Measurements from ENCODE around the gene STC2.

Gene STC2

GRCh38 chr5:173327948-173328843 lies at the start of gene STC2:
TSS of gene STC2 (minus strand) at chr5:173328414. CDS start at chr5:173328193, 221 bp downstream.
- in situ Hi-C loops (cut with HindIII; ENCODE audit: low sequenced_read_pairs), result loop anchor here (5.0 kb wide), 1 partner anchor 34 kb away; no protein-coding TSS in a partner anchor

GRCh38 chr5:173371400-173371799 lies 43.2 kb upstream of the STC2 start:
- in situ Hi-C loops (cut with HindIII; ENCODE audit: low sequenced_read_pairs), result loop anchor here (5.0 kb wide), 1 partner anchor 41 kb away; no protein-coding TSS in a partner anchor

GRCh38 chr5:173363406-173363805 lies 35.2 kb upstream of the STC2 start:
- in situ Hi-C loops (cut with HindIII; ENCODE audit: low sequenced_read_pairs), result loop anchor here (5.0 kb wide), 1 partner anchor 36 kb away; the partner anchor contains the start of gene STC2

- in situ Hi-C loops (cut with HindIII; ENCODE audit: low sequenced_read_pairs), result loop anchor here (5.0 kb wide), 1 partner anchor 63 kb away; no protein-coding TSS in a partner anchor
These were observed 27.3 kb upstream of the STC2 start for GRCh38 chr5:173355561-173355960.

- in situ Hi-C loops (cut with HindIII; ENCODE audit: low sequenced_read_pairs), result loop anchor here (5.0 kb wide), 1 partner anchor 62 kb away; no protein-coding TSS in a partner anchor
These were observed 26.4 kb upstream of the STC2 start for GRCh38 chr5:173354645-173355044.

- in situ Hi-C loops (cut with HindIII; ENCODE audit: low sequenced_read_pairs), result no loop called here
These were observed 24.4 kb upstream of the STC2 start for GRCh38 chr5:173352366-173353349.

GRCh38 chr5:173342813-173343755 lies 14.9 kb upstream of the STC2 start:
- in situ Hi-C loops (cut with HindIII; ENCODE audit: low sequenced_read_pairs), result no loop called here

- in situ Hi-C loops (cut with HindIII; ENCODE audit: low sequenced_read_pairs), result no loop called here
These were observed 13.8 kb upstream of the STC2 start for GRCh38 chr5:173341961-173342430.

- in situ Hi-C loops (cut with HindIII; ENCODE audit: low sequenced_read_pairs), result no loop called here
These were observed 12.8 kb upstream of the STC2 start for GRCh38 chr5:173340984-173341383.

- in situ Hi-C loops (cut with HindIII; ENCODE audit: low sequenced_read_pairs), result no loop called here
These were observed 12.2 kb upstream of the STC2 start for GRCh38 chr5:173340451-173340850.

GRCh38 chr5:173339286-173339685 lies 11.1 kb upstream of the STC2 start:
- in situ Hi-C loops (cut with HindIII; ENCODE audit: low sequenced_read_pairs), result no loop called here

GRCh38 chr5:173338380-173339015 lies 10.3 kb upstream of the STC2 start:
- in situ Hi-C loops (cut with HindIII; ENCODE audit: low sequenced_read_pairs), result no loop called here

- in situ Hi-C loops (cut with HindIII; ENCODE audit: low sequenced_read_pairs), result no loop called here
These were observed 6.6 kb upstream of the STC2 start for GRCh38 chr5:173334808-173335207.

- in situ Hi-C loops (cut with HindIII; ENCODE audit: low sequenced_read_pairs), result no loop called here
These were observed 5.9 kb upstream of the STC2 start for GRCh38 chr5:173333925-173334661.

- in situ Hi-C loops (cut with HindIII; ENCODE audit: low sequenced_read_pairs), result no loop called here
These were observed 3.8 kb upstream of the STC2 start for GRCh38 chr5:173331956-173332479.

GRCh38 chr5:173331287-173331686 lies 3.1 kb upstream of the STC2 start:
- in situ Hi-C loops (cut with HindIII; ENCODE audit: low sequenced_read_pairs), result no loop called here

GRCh38 chr5:173330338-173331206 lies 2.4 kb upstream of the STC2 start:
- in situ Hi-C loops (cut with HindIII; ENCODE audit: low sequenced_read_pairs), result no loop called here

All from endothelial cell of hepatic sinusoid (primary cell).